Cardiac fibroblast (primary cell): Measurements from ENCODE around the gene FUOM.

ENCODE experiments used
- DNase-seq, 2 donors: peaks; one replicate each; pipeline versions ENCODE4 v3.0.0 to v3.0.0-alpha.2; 2010; ENCODE audit warnings: low read depth in 2 of 2
- H3K4me3 ChIP-seq, 2 donors: replicated peaks in 1 of 2; 1 replicate in 1 of 2; 2 replicates in 1 of 2; pipeline ENCODE4 v1.5.1; 2011; ENCODE audit warnings: low read depth in 2 of 2, low read length in 2 of 2, mild to moderate bottlenecking in 2 of 2, moderate library complexity in 1 of 2
- TF ChIP-seq, protein P1 (sequence below): IDR thresholded peaks from one replicate; pipeline ENCODE4 v1.5.1; 2011; ENCODE audit warnings: low read depth, mild to moderate bottlenecking, low read length, inconsistent platforms

The FUOM gene

DNA sequence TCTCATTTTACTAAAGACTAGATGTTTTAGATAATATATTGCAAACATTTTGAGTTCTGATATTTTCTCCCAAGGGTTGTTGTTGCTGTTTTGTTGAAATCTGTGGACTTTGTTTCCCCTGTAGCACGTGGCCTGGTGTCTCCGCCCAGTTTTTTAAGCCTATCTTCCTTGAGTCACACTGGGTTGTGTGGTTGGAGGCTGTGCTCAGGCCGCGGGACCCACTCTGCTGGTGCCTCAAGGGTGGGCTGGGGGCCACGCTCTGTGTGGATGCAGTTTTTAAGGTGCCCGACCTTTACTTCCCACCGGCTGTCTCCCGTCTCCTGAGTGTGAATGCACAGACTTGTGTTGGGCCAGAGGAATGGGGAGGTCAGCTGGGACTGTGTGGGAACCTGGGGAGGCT lies 14.9 kb downstream of the FUOM start:
- TF ChIP-seq, protein P1, sequence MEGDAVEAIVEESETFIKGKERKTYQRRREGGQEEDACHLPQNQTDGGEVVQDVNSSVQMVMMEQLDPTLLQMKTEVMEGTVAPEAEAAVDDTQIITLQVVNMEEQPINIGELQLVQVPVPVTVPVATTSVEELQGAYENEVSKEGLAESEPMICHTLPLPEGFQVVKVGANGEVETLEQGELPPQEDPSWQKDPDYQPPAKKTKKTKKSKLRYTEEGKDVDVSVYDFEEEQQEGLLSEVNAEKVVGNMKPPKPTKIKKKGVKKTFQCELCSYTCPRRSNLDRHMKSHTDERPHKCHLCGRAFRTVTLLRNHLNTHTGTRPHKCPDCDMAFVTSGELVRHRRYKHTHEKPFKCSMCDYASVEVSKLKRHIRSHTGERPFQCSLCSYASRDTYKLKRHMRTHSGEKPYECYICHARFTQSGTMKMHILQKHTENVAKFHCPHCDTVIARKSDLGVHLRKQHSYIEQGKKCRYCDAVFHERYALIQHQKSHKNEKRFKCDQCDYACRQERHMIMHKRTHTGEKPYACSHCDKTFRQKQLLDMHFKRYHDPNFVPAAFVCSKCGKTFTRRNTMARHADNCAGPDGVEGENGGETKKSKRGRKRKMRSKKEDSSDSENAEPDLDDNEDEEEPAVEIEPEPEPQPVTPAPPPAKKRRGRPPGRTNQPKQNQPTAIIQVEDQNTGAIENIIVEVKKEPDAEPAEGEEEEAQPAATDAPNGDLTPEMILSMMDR = no peak
- no peak for DNase-seq
- no peak overlapping the region for H3K4me3 ChIP-seq

GRCh38 chr10:133341983-133342382 lies 15.8 kb downstream of the FUOM start:
- TF ChIP-seq, protein P1 = no peak
- no peak overlapping the region for H3K4me3 ChIP-seq
- DNase-seq = no peak

- DNase-seq = no peak
- TF ChIP-seq, protein P1 = no peak
- no peak overlapping the region for H3K4me3 ChIP-seq
Observed at GRCh38 chr10:133339708-133340380, 18.0 kb downstream of the FUOM start.

DNA sequence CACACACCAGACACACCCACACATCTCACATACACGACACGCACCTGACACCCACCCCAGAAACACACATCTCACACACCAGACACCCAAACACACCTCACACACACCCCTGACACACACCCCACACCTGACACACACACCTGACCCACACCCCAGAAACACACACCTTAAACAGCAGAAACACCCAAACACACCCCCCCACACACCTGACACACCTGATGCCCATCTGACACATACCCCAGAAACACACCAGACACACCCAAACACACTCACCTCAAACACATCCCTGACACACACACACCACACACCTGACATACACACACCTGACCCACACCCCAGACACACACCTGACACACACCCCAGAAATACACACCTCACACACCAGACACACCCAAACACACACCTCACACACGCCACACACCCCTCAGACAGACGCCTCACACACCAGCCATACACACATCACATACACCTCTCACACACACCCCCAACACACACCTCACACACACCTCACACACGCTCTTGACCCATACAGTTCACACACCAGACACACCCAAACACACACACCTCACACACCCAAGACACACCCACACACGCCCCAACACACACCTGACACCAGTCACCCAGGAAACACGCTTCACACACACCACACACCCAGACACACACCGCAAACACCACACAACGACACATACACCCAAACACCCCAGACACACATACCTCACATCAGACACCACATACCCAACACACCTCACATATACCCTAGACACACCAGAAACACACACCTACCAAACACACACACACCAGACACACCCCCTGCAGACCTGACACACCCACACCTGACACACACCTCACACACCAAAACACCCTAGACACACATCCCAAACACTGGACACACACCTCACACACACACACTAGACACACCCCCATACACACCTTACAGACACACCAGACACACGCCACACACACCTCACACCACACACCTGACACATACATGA lies 19.4 kb downstream of the FUOM start:
- TF ChIP-seq, protein P1 = no peak

DNA sequence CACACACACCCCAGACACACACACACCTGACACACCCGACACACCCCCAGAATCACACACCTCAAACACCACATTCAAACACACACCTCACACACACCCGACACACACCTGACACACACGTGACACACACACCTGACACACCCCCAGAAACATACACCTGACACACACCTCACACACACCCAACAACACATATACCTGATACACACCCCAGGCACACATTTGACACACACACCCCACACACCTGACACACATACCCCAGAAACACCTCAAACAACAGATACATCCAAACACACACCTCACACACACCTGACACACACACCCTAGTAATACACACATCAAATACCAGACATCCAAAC lies 20.5 kb downstream of the FUOM start:
- TF ChIP-seq, protein P1 = no peak
- H3K4me3 ChIP-seq = no peak overlapping the region
- DNase-seq = no peak

More for the DNA sequence above, 19.4 kb downstream of the FUOM start:
- H3K4me3 ChIP-seq = no peak overlapping the region
- no peak for DNase-seq

DNA sequence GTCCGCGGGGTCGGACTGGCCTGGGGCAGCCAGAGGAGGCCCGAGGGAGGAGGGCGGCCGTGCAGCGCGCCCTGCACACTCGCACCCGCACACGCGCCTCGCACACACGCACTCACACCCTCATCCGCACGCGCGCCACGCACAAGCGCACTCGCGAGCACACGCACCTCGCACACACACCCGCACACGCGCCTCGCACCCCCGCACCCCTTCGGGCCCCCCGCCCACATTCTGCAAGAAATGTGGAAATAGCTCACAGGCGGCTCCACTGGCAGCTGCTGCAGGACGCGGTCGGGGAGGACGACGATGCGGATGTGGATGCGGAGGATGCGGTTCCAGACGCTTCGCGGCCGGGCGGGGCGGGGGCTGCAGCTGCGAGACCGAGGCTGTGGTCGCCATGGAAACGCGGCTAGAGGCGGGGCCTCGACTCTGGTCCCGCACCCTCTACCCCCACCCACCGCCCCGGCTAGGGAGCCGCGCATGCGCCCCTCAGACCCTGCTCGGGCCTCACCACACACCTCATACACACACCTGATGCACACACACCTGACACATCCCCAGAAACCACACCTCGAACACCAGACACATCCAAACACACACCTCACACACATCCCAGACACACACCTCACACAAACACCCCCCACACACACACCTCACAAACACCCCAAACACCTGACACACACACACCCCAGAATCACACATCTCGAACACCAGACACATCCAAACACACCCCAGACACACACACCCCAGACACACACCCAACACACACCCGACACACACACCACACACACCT lies 21.0 kb downstream of the FUOM start, which contains the start of gene CALY:
TSS of gene CALY (minus strand) at position 320 of the 793 bp plus-strand sequence. CDS start 7,907 bp downstream, outside the sequence.
- peak within 1 kb of the TSS; percentile 32 to 40 for H3K4me3 ChIP-seq
- TF ChIP-seq, protein P1 = no peak
- no peak for DNase-seq
